ENCODE results near the gene SPATA25.

The SPATA25 gene

DNA sequence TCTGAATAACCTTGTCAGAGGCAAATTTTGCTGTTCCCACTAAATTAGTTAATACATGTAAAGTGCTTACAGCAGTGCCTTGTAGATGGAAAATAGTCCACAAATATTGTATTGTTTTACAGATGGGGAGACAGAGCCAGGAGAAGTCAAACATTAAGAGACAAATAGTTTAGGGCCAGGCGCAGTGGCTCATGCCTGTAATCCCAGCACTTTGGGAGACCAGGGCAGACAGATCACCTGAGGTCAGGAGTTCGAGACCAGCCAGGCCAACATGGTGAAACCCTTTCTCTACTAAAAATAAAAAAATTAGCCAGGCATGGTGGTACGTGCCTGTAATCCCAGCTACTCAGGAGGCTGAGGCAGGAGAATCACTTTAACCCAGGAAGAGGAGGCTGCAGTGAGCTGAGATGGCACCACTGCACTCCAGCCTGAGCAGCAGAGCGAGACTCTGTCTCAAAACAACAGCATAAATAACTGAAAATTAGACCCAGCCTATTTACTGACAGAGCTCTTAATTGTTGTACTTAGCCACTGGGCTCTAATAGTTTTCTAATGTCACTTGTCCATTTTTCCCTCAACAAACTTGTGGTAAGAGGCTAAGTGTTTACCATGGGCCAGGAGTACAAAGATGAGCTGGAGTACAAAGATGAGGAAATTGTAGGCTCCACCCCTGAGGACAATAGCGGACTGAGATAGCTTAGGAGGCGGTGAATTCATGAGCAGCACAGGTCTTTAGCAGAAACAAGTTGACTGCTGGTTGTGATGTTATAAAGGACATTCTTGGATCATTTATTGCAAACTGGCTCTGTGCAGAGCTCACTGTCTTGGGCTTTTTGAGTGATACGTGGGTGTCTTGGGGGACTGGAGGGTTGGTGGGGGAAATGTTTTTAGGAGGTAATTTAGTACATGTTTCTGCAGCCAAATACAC, 23.6 kb downstream of the SPATA25 start:
- DNase-seq (ENCODE audit: low read depth) = no peak

DNA sequence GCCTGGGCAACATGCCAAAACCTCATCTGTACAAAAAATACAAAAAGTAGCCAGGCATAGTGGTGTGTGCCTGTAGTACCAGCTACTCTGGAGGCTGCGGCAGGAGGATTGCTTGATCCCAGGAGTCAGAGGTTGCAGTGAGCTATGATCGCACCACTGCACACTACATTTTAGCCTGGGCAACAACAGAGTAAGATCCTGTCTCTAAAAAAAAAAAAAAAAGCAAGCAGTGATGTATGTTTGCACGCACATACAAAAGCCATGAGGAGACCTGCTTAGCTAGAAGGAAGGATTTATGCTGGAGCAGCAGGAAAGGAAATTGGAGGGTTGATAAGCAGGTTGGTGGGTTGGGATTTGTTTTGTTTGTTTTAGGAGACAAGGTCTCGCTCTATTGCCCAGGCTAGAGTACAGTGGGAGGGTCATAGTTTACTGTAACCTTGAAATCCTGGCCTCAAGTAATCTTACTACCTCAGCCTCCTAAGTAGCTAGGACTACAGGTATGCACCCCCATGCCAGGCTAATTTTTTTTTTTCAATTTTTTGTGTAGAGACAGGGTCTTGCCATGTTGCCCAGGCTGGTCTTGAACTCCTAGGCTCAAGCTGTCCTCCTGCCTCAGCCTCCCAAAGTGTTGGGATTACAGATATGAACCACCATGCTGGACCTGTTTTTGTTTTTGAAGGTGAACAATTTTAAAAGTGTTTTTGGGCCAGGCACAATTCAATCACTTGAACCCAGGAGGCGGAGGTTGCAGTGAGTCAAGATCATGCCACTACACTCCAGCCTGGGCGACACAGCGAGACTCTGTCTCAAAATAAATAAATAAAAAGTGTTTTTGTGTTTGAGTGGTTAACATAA, 26.0 kb downstream of the SPATA25 start:
- no peak for DNase-seq (ENCODE audit: low read depth)

DNA sequence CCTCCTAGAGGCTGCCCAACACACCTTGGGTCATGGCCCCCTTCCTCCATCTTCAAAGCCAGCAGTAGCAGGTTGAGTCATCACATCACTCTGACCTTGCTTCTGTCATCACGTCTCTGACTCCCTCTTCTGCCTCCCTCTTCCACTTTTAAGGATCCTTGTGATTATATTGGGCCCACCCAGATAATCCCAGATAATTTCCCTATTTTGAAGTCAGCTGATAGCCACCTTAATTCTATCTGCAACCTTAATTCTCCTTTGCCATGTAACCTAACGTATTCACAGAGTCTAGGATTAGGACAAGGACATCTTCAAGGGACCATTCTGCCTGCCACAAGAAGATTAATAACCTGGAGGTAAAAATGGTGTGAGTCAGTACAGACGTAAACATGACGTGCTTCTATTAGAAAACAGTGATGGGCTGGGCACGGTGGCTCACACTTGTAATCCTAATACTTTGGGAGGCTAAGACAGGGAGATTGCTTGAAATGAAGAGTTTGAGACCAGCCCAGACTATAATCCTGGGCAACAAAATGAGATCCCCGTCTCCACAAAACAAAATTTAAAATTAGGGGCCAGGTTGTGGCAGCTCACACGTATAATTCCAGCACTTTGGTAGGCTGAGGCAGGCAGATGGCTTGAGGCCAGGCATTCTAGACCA, 26.7 kb downstream of the SPATA25 start:
- DNase-seq (ENCODE audit: low read depth) = no peak

DNA sequence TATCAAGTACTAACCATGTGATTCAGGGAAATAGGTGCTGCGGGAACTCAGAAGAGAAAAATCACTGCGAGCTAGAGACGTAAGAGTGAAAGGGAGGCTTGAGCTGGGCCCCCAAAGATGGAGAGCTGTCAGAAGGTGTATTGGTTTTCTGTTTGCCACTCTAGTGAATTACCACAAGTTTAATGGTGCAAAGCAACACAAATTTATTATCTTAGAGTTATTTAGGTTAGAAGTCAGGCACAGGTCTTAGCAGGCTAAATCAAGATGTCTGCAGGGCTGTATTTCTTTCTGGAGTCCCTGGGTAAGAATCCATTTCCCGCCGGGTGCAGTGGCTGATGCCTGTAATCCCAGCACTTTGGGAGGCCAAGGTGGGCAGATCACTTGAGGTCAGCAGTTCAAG, 27.5 kb downstream of the SPATA25 start:
- DNase-seq (ENCODE audit: low read depth) = no peak

DNA sequence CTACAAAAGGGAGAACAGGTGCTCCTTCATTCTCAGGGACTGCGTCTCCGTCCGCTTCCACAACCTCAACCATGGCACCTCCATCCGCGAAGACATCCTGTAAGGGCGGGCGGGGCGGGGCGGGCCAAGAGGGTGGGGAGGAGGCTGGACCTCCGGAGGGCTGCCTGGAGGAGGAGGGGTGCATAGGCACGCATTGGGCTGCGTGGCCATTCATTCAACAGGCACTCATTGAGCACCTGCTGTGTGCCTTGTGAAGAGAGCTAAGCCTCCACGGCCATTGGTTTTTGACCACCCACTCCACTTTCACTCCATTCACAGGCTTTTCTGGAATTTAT, 29.6 kb downstream of the SPATA25 start:
- no peak for DNase-seq (ENCODE audit: low read depth)

DNA sequence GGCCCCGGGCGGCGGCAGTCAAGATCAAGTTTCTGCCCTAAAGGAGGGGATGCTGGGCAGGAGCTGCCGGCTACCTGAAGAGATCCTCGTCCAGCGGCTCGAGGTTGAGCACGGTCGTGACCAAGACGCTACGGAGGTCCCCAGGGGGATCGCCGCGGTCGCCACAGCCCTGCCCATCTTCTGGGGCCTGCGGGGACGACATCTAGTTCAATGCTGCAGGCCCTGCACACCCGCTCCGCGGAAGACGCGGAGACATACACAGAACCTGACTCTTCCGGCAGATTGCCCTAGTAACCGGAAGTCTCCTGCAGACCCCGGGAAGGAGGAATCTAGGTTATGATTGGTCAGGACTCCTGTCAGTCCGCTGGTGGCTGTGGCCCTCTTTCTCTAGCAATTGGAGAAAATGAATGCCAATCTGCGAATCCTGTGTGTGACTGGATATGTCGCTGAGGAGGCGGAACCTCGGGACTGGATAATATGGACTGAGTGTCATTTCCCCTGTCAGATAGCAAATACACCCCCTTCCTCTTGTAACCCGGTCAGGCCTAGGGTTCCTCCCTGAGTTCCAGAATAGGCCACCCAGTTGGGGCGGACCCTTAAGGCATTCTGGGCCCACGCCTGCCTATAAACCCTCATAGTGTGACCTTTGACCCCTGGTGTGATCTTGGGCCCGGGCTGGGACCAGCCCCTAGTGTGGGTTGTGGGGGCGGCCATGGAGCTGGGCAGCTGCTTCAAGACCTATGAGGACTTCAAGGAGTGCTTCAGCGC, 30.1 kb downstream of the SPATA25 start, which contains the start of the genes ACOT8 and ZSWIM3:
TSS of gene ACOT8 (minus strand) at position 279 of the 768 bp plus-strand sequence. CDS start at position 202, 77 bp downstream.
TSS of gene ZSWIM3 (plus strand) at position 501 of the 768 bp plus-strand sequence. CDS start at position 713, 212 bp downstream.
- DNase-seq (ENCODE audit: low read depth) = peak; percentile 100

DNA sequence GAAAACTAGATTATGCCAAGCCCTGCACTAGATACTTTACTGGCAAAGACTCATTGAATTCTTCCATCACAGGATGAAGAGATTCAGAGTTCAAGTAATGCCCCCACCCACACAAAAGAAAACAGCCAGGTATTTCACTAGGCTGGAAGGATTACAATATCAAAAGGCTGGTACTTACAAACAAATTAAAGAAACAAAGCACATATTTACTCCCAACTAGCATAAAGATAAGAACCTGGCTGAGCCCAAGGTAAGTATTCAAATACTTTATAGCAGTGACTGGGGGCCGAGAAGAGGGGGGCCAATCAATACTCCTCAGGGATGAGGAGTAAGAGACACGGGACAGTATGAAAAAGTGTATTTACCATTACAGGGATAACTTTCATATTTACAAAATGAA, 33.9 kb downstream of the SPATA25 start:
- no peak for DNase-seq (ENCODE audit: low read depth)

DNA sequence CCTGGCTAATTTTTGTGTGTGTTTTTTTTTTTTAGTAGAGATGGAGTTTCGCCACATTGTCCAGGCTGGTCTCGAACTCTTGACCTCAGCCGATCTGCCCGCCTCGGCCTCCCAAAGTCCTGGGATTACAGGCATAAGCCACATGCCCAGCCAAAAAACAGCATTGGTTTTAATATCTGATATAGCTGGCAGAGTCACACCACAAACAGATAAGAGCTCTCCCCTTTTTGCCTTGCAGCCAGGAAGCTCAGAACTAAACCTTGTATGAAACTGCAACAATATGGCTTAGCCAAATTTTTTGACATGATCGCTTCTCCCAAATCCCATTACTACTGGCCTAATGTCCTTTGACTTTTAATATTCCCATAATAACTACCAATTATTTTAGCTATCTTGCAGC, 35.1 kb downstream of the SPATA25 start:
- no peak for DNase-seq (ENCODE audit: low read depth)

DNA sequence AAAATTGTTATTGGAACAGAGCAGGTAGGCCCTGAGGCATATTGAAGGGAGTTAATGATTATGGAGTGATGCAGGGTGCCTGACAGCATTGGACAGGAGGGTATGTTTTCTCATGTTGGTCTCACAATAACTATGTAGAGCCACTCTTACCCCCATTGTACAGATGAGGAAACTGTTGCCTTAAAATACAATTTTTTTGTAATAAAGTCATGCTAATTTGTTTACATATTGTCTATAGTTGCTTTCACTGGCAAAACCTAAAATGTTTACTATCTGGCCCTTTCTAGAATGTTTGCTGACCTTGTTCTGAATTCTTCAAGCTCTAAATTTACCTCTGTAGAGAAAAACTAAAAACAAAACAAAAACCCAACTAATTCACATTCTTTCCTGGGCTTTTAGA, 35.9 kb downstream of the SPATA25 start:
- DNase-seq (ENCODE audit: low read depth) = no peak

DNA sequence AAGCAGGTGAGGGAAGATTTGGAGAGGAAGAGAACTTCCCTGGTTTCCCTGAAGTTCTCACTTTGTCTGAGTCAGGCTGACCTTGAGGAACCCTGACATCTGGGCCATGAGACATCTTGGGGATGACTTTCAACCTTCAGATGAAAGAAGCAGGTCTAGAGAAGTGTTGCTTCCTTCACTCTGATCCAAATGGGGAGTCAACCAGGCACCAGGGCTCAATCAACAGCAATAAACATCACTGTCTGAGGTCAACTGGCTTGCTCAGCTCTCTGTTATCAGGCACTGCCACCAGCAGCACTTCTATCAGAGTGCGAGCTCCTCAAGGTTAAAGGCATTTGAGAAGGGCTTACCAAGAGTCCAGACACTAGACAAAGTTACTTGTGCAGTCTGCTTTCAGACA, 36.5 kb downstream of the SPATA25 start:
- DNase-seq (ENCODE audit: low read depth) = no peak

DNA sequence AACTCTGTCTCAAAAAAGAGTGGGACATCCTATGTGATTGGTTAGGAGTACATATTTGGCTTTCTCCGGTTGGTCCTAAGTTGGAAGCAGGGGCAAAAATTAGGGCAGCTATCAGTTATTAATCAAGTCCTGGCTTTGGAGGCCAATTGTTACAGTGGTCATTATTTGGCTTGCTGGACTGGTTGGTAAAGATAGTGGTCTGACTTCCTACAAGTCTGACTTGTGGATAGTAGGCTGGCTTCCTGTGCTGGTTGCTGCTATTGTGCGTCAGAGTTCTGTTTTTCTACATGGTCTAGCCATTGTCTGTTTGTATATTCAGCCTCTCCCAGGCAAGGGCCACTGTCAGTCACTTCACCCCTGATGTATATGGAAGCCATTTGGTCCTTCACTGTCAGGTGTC, 37.2 kb downstream of the SPATA25 start:
- no peak for DNase-seq (ENCODE audit: low read depth)

DNA sequence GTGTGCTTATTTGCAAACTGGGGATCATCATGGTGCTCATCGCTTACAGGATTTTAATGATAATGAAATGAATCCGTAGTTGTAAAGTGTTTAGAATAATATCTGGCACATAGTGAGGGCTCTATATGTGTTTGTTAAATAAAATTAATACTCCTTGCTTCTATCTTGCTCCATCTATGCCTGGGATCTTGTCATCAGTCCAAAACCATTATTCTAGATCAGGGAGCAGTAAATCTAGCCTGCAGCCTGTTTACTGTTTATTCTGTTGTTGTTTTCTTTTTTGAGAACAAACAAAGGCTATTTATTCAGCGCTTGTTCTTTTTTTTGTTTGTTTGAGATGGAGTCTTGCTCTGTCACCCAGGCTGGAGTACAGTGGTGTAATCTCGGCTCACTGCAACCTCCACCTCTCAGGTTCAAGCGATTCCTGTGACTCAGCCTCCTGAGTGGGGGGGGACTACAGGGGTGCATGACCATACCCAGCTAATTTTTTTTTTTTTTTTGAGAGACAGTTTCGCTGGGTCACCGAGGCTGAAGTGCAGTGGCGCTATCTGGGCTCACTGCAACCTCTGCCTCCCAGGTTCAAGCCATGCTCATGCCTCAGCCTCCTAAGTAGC, 38.3 kb downstream of the SPATA25 start:
- DNase-seq (ENCODE audit: low read depth) = no peak

DNA sequence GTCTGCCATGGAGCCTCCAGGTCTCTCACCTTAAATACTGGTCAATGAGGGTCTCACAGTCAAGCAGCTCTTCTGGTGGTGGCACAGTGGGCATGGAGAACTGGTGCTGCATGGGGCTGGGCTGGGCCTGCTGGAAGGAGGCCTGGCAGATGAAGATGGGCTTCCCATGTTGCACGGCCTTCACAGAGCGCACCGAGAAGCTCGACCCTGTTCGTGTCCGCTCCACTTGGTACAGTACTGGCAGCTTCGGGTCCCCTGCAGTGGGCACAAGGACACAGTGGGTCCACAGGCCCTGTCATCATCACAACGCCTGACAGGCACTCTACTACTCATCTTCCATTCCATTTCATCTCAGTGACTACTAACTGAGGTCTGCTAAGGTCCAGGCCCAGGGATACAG, 39.0 kb downstream of the SPATA25 start:
- no peak for DNase-seq (ENCODE audit: low read depth)

DNA sequence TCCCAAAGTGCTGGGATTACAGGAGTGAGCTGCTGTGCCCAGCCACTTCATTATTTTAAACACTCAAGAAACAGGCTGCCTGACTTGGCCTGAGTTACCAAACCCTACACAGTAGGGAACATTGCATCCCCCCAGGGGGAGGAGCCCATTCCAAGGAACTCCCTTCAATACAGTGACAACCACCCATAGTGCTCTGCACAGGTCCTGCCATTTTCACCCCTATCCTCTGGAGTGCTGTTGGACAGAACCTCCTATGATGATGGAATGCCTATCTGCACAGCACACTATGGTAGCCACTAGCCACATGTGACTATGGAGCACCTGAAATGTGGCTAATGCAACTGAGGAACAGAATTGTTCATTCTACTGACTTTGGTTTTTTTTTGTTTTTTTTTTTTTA, 42.0 kb downstream of the SPATA25 start:
- DNase-seq (ENCODE audit: low read depth) = no peak

DNA sequence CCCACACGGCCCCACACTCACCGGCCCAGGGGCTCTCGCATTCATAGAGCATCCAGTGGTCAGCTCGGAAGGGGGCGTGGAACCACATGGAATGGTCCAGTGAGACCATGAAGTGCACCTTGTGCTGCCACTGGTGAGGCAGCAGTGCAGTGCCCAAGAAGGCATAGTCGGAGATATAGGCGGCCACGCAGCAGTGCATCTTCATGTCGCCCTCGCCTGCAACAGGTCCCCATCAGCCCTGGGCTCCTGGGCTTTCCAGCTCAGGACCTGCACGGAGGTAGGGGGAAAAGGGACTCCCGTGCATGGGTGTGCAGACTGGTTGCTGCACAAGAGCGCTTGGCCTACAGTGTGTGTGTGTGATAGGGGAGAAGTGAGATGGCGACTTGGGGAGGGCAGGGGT, 43.9 kb downstream of the SPATA25 start:
- no peak for DNase-seq (ENCODE audit: low read depth)

DNA sequence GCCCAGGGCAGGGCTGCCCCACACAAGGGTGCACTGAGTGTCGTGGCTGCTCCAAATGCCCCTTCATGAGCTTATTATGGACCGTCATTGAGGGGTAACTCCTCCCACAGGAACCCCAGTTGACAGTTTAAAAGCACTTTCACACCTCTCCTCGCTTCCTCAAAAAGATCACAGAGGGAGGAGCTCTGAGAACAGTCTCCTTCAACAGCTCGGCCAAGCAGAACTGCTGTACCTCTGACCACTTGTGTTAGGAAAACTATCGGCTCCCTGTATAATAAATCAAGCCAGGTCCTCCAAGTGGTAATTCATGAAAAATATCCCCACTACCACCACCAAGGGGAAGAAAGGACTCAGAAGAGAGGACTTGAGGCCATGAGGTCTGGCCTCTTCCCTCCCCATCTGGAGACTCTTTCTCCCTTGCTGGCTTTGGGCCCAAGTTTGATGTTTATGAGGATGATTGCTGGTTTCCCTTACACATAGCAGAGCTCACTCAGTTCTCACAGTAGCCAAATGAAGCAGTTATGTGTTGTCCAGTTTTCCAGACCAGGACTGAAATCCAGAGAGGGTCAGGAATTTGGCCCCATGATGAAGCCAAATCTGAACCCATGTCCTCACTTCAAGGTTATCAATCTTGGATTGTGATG, 45.1 kb downstream of the SPATA25 start:
- DNase-seq (ENCODE audit: low read depth) = peak; percentile 70

DNA sequence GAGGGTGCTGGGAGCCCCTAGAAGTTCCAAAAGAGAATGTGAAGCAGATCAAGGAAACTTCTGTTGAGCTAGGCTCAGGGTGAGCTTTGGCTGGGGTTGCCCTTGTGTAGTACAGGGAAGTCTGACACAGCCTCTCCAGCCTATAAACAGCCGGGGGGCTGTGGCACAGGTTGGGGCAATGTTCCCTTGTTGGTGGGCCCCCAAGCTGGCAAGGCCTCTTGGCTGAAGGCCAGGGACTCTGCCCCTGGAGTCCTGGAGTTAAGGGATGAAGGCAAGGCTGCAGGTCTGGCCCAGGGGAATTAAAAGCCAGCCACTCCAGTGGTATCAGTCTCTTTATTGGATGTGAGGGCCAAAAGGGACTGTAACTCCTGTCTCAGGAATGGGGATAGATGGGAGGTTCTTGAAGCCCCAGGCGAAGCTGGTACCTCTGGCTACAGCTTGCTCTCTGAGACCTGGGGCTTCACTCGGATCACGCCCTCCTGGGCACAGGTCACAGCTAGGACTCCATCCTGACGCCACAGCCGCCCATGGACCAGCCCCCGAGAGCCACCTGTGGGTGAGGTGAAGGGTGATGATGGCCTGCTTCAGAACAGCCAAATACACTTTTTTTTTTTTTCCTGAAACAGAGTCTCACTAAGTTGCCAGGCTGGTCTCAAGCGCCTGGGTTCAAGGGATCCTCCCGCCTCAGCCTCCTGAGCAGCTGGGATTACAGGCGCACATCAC, 45.9 kb downstream of the SPATA25 start:
- DNase-seq (ENCODE audit: low read depth) = no peak

DNA sequence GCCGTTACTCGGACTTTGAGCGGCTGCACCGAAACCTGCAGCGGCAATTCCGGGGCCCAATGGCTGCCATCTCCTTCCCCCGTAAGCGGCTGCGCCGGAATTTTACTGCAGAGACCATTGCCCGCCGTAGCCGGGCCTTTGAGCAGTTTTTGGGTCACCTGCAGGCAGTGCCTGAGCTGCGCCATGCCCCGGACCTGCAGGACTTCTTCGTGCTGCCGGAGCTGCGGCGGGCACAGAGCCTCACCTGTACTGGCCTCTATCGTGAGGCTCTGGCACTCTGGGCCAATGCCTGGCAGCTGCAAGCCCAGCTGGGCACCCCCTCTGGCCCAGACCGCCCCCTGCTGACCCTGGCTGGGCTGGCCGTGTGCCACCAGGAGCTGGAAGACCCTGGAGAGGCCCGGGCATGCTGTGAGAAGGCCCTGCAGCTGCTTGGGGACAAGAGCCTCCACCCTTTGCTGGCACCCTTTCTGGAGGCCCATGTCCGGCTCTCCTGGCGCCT, 46.7 kb downstream of the SPATA25 start:
- DNase-seq (ENCODE audit: low read depth) = no peak

DNA sequence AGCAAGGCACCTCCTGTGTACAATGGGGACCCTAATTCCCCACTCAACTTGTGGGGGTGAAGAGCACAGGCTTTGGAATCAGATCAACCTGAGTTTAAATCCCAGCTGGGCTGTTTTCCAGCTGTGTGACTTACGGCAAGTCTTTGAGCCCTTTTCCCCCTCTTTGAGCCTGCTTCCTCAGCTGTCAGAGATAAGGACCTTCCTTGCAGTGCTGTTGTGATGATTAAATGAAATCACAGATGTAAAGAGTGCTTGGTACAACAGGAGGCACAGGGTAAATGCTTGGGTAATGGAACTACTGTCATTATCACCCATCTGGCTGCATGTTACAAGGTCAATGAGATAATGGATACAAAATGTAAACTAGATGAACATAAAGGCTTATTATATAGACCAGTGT, 50.6 kb downstream of the SPATA25 start:
- DNase-seq (ENCODE audit: low read depth) = no peak
